Heart right ventricle (tissue), 16 donors: ENCODE results near the gene MEIS3. TPM values are rescaled to one million over a fixed set of nuclear protein-coding genes. Genes with fewer than 3 reads are reported as not detected.

Experiments
- ATAC-seq, 8 donors: fragments of 200-7000 bp; cut with Tn5 transposase; one replicate each; pipeline ENCODE4 v1.9.1; 2020; ENCODE audit warnings: mild to moderate bottlenecking in 8 of 8, moderate library complexity in 8 of 8, moderate number of reproducible peaks in 1 of 8
- DNase-seq, 2 donors: peaks; one replicate each; pipeline ENCODE4 v3.0.0-alpha.2; 2020
- H3K27ac ChIP-seq, 10 donors: fragments of 200-600 bp; sonication (generic) in 2 of 10; one replicate each; pipeline versions ENCODE4 v1.5.0 to v1.8.0; 2020 to 2022; ENCODE audit warnings: mild to moderate bottlenecking in 3 of 10
- H3K27me3 ChIP-seq, 7 donors: fragments of 200-600 bp; one replicate each; pipeline ENCODE4 v1.8.0; 2021 to 2022; ENCODE audit warnings: mild to moderate bottlenecking in 2 of 7
- H3K36me3 ChIP-seq, 9 donors: fragments of 200-600 bp; sonication (generic) in 1 of 9; one replicate each; pipeline versions ENCODE4 v1.5.0 to v1.8.0; 2020 to 2022; ENCODE audit warnings: mild to moderate bottlenecking in 2 of 9
- H3K4me1 ChIP-seq, 9 donors: fragments of 200-600 bp; sonication (generic) in 1 of 9; one replicate each; pipeline versions ENCODE4 v1.5.0 to v1.8.0; 2020 to 2022; ENCODE audit warnings: mild to moderate bottlenecking in 4 of 9
- H3K4me3 ChIP-seq, 10 donors: fragments of 200-600 bp; sonication (generic) in 2 of 10; one replicate each; pipeline versions ENCODE4 v1.5.0 to v1.8.0; 2020 to 2022; ENCODE audit warnings: mild to moderate bottlenecking in 7 of 10, moderate library complexity in 2 of 10
- H3K9me3 ChIP-seq, 11 donors: fragments of 200-600 bp in 10 of 11; sonication (generic) in 2 of 11; one replicate each; pipeline versions ENCODE4 v1.5.0 to v1.8.0; 2013 to 2022; ENCODE audit warnings: mild to moderate bottlenecking in 2 of 11, control low read depth in 1 of 11, moderate library complexity in 1 of 11
- CTCF ChIP-seq, 9 donors: fragments of 200-600 bp; sonication (generic) in 2 of 9; IDR thresholded peaks; one replicate each; pipeline versions ENCODE4 v1.5.0 to v1.8.0; 2021 to 2022; ENCODE audit warnings: antibody characterized with exemption in 9 of 9, mild to moderate bottlenecking in 5 of 9, moderate library complexity in 1 of 9
- WGBS, 2 donors: extraction: QIAGEN DNeasy Blood & Tissue Kit; methylation state at CpG; one replicate each; pipeline ENCODE4 v1.1.7; 2013; ENCODE audit warnings: inconsistent platforms in 1 of 2; 5-methylcytosine and 5-hydroxymethylcytosine counted together
- intact Hi-C, 10 donors: fragments of 100-400 bp; cut with DNase I; formaldehyde crosslinking; loops; one replicate each; pipeline versions ENCODE4 v1.11.1 to v1.14.2; 2022
- polyA plus RNA-seq, 2 donors: library from polyadenylated mRNA; stranded (reverse); fragments of 200-250 nt; gene quantifications; one replicate each; pipeline ENCODE4 v1.2.3, GENCODE V29; 2013
- total RNA-seq, 10 donors: library from RNA; stranded (reverse); fragmentation: NEBNext Ultra II Directional in 3 of 10; extraction: Animal tissue kit (Norgen Biotek cat#: 25700) in 3 of 10; gene quantifications; one replicate each; pipeline versions ENCODE4 v1.2.1 to v1.2.4, GENCODE V29; 2021 to 2023
- donor health status: Arrhythmogenic right ventricular cardiomyopathy.
- donor health status: ischemic (EF 13 %, LVEDD 7.1; RV severe dilation, severe dysfunction).
- donor health status: healthy with polysubstance abuse.
- donor health status: DM: no; HTN: yes; CAD: no.
- donor health status: DM: no; HTN: no; CAD: no.
- donor health status: ischemic (EF 25% LVEDD 6.9; RV normal size, moderate dysfunction).
- donor health status: ischemic (EF 25% LVEDD 5.7; RV mildly dilated, moderate dysfunction).
- donor health status: healthy.
- donor health status: DM: yes; HTN: yes; CAD: no.
- donor health status: Ischemic cardiomyopathy.
- donor health status: ischemic (EF 35%, LVEDD 5.7; RV mildly dilated, moderate dysfunction).
- donor health status: nonischemic (EF 11% LVEDD 7.7; RV severe dilation, severe dysfunction).
- donor health status: DM: yes; HTN: yes; CAD: no.
- donor health status: PGD.
- donor health status: ischemic (EF 29% LVEDD 5.4; RV normal size, mild dysfunction).
- donor health status: nonischemic (EF 23%, LVEDD 6.1; RV moderate dilation, normal function).

Gene MEIS3
- total and polyA plus RNA-seq, 12 donors, result 0.71 to 7.2 (median 2.5) TPM

GRCh38 chr19:47446534-47447469 lies 27.5 kb upstream of the MEIS3 start:
- Histone ChIP-seq H3K36me3 (no peaks in the 10 kb centered on the region), H3K4me3 (peak overlapping the region in 1 of 10 donors; percentile 22), H3K4me1 (peaks cover 0 to 33% (median 15%) of the 10 kb centered on the region in 9 donors), H3K27me3 (peaks cover 5 to 96% (median 92%) of the 10 kb centered on the region in 7 donors), H3K27ac (no peak overlapping the region), H3K9me3 (peaks cover 0 to 6% (median 0%) of the 10 kb centered on the region in 11 donors)
- peak in 1 of 8 donors; percentile 38 for ATAC-seq
- 14 to 16% methylated on average over 28 of the region's 28 CpGs for WGBS, 2 donors
- DNase-seq, result no peak
- intact Hi-C loops, result loop anchor here in 1 of 10 donors (10.0 kb wide), 1 partner anchor 118 kb away; no protein-coding TSS in a partner anchor
- TF ChIP-seq CTCF (IDR thresholded peaks at IDR 0.05), result no peak

GRCh38 chr19:47445937-47446402 lies 26.6 kb upstream of the MEIS3 start:
- Histone ChIP-seq H3K36me3 (no peaks in the 10 kb centered on the region), H3K4me1 (peaks cover 0 to 33% (median 15%) of the 10 kb centered on the region in 9 donors), H3K9me3 (no peaks in the 10 kb centered on the region), H3K27me3 (peaks cover 5 to 100% (median 97%) of the 10 kb centered on the region in 7 donors), H3K4me3 (no peak overlapping the region), H3K27ac (no peak overlapping the region)
- 6 to 7% methylated on average over 21 to 22 of the region's 22 CpGs for WGBS, 2 donors
- peak in 4 of 8 donors; percentile 30 to 48 (median 40) for ATAC-seq
- intact Hi-C loops, result loop anchor here in 1 of 10 donors (10.0 kb wide), 1 partner anchor 119 kb away; no protein-coding TSS in a partner anchor
- no peak for TF ChIP-seq CTCF (IDR thresholded peaks at IDR 0.05)
- DNase-seq, result no peak

- WGBS, 2 donors, result 47% methylated on average over 4 of the region's 4 CpGs
- Histone ChIP-seq H3K9me3 (no peaks in the 10 kb centered on the region), H3K27me3 (peaks cover 5 to 100% (median 95%) of the 10 kb centered on the region in 7 donors), H3K27ac (no peak overlapping the region), H3K36me3 (no peaks in the 10 kb centered on the region), H3K4me1 (peaks cover 0 to 33% (median 15%) of the 10 kb centered on the region in 9 donors), H3K4me3 (no peak overlapping the region)
- no peak for DNase-seq
- no peak for ATAC-seq
- TF ChIP-seq CTCF (IDR thresholded peaks at IDR 0.05), result no peak
- intact Hi-C loops, result loop anchor here in 1 of 10 donors (10.0 kb wide), 1 partner anchor 119 kb away; no protein-coding TSS in a partner anchor
These were observed 26.2 kb upstream of the MEIS3 start for GRCh38 chr19:47445527-47445926.

- DNase-seq (no peak), ATAC-seq (no peak)
- Histone ChIP-seq H3K4me1 (peaks cover 0 to 33% (median 15%) of the 10 kb centered on the region in 9 donors), H3K9me3 (no peaks in the 10 kb centered on the region), H3K27me3 (peaks cover 5 to 94% (median 84%) of the 10 kb centered on the region in 7 donors), H3K27ac (no peak overlapping the region), H3K36me3 (no peaks in the 10 kb centered on the region), H3K4me3 (no peak overlapping the region)
- 14 to 15% methylated on average over 22 of the region's 22 CpGs for WGBS, 2 donors
- intact Hi-C loops, result loop anchor here in 1 of 10 donors (10.0 kb wide), 1 partner anchor 120 kb away; no protein-coding TSS in a partner anchor
- no peak for TF ChIP-seq CTCF (IDR thresholded peaks at IDR 0.05)
These were observed 25.1 kb upstream of the MEIS3 start for GRCh38 chr19:47444388-47444821.
